GM21447 (cell line): ENCODE results near the gene SSR1.
"Not testable (repeated sequence)": the region's sequence is repeated elsewhere in the genome, so short reads cannot be mapped to it uniquely, and the experiment has no call there.

Source experiments
- ATAC-seq: cut with Tn5 transposase; IDR thresholded peaks from one replicate; pipeline ENCODE4 v1.9.1; 2021; ENCODE audit not compliant: unreplicated experiment

SSR1 gene

DNA sequence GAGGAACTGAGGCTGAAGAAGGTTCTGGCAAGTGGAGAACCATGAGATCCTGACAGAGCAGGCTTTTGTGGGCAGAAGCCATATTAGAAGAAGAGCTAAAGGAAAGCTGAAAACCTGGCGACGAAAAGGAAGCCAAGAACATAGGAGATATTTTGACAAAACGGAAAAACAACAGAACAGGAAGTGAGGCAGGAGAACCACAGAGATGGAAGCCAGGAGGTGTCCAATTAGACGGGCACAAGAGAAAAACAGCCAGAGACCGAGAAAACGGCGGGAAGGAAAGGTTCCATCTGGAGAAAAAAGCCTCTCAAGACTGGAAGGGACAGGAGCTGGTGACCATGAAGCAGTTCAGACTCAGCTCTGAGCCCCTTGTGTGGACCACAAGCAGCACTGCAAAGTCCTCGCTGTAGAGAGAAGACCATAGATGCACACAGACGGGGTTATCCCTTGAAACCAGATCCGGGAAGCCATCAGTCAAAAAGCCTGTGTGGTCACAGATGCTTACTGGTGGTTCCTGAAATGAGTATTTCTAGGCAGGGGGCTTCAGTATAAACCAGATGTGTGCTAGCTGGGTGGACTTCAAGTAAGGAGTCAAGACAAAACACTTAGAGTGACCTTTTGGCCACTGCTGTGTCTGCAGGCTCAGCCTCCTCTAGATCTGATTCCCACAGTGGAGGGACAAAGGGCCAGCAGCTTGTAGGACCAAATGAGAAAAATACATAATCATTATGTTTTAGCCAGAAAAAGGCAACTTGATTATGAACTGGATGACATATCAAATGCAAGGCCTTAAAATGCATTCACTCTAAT is 30.7 kb downstream of the SSR1 start:
- no peak for ATAC-seq

GRCh38 chr6:7276199-7276524 is 36.8 kb downstream of the SSR1 start:
- no peak for ATAC-seq

DNA sequence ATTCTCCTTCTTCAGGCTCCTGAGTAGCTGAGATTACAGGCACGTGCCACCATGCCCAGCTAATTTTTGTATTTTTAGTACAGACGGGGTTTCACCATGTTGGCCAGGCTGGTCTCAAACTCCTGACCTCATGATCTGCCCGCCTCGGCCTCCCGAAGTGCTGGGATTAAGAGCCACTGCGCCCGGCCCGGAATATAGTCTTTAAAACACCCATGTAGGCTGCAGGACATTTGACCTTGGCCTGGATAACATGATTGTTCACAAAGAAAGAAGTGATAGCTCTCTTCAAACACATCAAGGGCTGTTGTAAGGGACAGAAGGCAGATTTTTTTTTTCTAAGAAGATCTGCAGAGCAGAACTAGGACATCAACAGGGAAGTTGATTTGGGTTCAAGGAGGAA is 38.5 kb downstream of the SSR1 start:
- not testable (repeated sequence) for ATAC-seq

DNA sequence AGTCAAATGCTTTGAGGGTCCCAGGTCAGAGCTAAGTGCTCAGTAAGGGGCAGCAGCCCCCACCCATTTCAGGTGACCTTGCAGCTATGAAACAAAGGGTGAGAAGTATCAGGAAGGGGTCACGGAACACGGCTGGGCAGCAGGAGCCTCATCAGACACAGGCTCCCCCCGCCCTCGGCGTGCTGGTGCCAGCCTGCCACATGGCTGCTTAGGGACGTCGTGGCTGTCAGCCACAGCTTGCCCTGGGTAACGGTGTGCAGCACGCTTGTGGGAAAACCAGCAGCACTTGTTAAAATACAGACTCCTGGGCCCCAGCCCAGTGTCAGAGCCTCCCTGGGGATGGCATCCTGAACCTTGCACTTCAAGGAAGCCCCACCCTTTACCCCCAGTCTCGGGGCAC is 39.3 kb downstream of the SSR1 start:
- no peak for ATAC-seq

DNA sequence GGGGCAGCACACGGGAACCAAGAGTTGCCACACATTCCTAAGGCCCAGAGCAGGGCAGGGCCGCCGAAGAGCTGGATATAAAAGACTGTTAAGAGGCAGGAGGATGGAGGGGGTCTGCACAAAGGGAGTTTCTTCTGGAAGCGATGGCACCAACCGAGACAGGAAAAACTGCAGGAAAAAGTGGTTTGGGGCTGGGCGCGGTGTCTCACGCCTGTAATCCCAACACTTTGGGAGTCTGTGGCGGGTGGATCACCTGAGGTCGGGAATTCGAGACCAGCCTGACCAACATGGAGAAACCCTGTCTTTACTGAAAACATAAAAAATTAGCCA is 41.8 kb downstream of the SSR1 start:
- no peak for ATAC-seq

GRCh38 chr6:7270320-7271204 is 42.4 kb downstream of the SSR1 start:
- ATAC-seq = no peak

DNA sequence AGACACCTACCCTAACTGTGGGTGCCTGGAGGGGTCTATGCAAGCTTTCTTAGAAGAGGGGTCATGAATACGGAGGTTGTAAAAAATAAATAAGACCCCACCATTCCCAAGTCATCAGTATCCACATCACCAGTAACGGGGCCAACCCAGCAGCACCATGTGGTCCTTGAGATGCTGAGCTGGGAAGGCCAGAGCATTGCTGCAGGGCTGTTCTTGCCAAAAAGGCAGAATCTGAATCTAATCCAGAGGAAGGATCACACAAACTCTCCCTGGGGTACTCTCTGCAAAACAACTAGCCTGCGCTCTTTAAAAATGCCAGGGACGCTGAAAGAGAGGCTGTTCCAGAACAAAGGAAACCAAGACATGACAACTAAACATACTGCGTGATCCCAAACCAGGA is 43.2 kb downstream of the SSR1 start:
- no peak for ATAC-seq

- ATAC-seq = no peak
Measured at GRCh38 chr6:7268816-7269555, 44.0 kb downstream of the SSR1 start.

- no peak for ATAC-seq
Measured at GRCh38 chr6:7268362-7268761, 44.6 kb downstream of the SSR1 start.

DNA sequence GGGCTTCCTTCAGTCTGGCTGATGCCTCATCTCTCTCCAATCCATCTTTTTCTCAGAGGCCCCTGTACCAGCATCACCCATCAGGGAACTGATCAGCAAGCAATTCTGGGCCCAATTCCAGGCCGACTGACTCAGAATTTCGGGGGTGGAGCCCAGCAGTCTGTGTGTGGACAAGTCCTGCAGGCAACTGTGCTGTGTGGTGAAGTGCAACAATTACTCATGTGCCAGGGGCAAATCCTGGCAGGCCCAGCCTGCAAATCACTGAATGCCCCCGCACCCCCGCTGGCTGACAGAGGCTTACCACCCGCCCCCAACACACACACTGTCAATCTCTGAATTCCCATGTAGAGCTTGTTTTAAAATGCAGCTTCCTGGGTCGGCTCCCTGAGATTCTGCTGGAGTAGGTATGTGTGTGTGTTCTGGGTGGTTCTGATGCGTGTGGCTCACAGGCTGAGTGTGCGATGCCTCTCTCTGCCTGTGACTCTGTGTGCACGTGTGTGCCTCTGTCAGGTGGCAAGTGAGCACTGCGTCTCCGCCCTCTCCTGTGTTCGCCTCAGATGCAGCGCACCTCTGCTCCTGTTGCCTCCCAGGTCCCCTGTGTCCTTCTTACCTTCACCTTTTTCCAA is 45.4 kb downstream of the SSR1 start:
- no peak for ATAC-seq

DNA sequence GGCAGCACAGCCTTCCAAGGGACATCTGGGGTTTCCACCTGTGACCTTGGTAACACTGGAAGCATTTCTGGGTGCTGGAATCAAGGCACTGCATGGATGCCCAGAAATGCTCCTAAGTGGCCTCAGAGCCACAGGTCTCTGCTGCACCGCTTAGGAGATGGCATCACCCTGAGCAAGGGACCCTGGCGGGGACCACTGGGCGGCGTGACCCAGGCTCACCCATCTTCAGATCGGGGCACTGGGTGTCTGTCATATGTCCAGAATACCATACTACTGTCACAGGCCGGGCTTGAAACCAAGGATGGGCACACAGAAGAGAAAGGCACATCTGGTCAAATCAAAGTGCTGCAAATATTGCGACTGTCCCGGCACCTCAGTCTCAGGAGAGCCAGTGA is 45.9 kb downstream of the SSR1 start:
- no peak for ATAC-seq

DNA sequence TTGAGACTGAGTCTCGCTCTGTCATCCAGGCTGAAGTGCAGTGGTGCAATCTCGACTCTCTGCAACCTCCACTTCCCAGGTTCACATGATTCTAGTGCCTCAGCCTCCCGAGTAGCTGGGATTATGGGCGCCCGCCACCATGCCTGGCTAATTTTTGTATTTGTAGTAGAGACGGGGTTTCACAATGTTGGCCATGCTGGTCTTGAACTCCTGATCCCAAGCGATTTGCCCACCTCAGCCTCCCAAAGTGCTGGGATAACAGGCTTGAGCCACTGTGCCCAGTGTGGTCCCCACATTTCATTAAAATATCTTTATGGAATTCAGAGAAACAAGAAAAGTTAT is 47.6 kb downstream of the SSR1 start:
- ATAC-seq = not testable (repeated sequence)

DNA sequence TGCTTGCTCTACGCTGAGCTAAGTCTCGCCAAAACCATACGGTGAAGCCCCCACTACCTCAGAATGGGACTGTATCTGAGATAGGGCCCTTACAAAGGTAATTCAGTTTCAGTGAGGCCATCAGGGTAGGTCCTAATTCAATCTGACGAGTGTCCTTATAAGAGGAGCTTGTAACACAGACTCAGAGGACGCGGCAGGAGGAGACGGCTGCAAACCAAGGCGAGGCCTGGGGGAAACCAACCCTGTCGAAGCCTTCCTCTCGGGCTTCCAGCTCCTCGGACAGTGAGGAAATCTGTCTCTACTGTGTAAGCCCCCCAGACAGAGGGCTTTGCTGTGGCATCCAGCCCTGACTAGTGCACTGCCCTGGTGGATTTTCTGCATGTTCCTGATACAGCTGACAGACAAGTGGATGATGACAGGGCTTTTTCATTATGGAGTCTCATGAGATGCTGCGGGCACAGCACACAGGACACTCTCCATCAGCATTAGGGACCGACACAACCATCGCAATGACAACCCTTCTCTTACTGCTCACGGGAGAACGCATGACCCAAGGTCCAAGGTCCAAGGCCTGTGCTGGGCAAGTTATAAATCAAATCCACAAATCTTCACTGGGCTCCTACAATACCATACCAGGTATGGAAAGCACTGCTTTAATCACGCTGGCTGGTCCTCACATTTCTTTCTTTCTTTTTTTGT is 48.2 kb downstream of the SSR1 start:
- no peak for ATAC-seq

DNA sequence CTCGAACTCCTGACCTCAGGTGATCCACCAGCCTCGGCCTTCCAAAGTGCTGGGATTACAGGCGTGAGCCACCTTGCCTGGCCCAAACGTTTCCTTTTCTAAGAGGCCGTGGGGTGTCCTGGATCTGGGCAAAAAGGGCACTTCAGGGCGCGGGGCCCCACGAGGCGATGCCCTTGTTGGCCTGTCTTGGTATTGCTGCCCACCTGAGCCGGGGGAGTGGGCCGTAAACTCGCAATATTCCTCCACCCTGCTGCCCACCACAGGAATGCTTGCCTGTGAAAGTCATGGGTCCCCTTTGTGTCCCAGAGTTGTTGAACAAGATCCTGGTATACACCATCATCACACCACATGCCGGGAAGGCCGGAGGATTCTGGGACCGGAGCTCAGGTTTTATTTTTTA is 49.0 kb downstream of the SSR1 start:
- no peak for ATAC-seq

DNA sequence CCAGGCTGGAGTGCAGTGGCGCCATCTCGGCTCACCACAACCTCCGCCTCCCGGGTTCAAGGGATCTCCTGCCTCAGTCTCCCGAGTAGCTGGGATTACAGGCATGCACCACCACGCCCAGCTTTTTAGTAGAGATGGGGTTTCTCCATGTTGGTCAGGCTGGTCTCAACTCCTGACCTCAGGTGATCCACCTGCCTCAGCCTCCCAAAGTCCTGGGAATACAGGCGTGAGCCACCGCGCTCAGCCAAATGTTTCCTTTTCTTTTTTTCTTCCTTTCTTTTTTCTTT is 49.5 kb downstream of the SSR1 start:
- not testable (repeated sequence) for ATAC-seq

DNA sequence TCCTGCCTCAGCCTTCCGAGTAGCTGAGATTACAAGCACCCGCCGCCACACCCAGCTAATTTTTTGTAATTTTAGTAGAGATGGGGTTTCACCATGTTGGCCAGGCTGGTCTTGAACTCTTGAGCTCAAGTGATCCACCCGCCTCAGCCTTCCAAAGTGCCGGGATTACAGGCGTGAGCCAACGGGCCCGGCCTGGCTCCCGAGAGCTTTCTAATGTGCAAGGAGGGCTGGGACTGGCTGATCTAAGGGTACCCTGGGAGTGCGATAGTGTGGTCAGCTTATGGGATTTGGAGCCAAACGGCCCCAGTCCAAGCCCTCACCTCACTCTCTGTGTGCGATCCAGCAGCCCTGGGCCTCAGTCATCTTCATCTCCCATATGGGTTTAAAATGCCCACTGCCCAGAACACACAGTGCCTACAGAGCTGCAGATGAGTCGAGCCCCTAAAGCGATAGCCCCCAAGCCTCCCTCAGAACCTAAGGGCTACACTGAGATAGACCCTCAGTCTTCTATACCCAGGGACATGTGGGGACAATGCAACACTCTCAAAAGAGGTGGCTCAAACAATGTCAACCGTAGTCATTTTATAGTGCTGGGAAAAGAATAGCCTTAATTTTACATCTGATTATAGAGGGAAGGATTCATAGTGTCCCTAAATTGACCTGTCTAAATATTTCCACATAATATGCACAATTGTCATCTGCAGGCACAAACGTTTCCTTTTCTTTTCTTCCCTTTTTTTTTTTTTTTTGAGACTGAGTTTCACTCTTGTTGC is 50.1 kb downstream of the SSR1 start:
- ATAC-seq = no peak

DNA sequence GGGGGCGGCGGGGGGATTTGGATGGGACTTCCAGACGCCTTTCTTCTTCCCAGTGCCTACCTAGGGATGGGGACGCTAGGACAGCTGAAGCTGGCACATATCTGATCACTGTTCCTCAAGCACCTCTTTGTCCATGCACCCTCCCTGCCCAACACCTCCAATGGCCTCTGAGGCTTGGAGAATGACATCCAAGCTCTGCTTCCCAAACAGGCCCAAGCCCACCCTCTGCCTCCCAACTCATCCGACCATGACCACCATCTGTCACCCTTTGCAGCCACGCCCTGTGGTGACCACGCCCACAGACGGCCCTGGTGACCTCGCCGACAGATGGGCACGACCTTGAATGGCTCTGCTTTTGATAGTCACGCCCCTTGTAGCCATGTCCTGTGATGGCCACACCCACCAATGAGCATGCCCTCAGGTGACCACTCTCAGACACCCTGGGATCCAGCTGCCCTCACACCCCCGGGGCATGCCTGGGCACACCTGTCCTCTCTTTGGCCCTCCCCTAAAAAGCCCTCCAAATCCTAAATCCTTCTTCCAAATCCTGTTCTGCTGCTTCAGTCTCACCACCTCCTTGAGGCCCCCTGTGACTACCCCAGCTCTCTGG is 51.0 kb downstream of the SSR1 start:
- ATAC-seq = no peak

DNA sequence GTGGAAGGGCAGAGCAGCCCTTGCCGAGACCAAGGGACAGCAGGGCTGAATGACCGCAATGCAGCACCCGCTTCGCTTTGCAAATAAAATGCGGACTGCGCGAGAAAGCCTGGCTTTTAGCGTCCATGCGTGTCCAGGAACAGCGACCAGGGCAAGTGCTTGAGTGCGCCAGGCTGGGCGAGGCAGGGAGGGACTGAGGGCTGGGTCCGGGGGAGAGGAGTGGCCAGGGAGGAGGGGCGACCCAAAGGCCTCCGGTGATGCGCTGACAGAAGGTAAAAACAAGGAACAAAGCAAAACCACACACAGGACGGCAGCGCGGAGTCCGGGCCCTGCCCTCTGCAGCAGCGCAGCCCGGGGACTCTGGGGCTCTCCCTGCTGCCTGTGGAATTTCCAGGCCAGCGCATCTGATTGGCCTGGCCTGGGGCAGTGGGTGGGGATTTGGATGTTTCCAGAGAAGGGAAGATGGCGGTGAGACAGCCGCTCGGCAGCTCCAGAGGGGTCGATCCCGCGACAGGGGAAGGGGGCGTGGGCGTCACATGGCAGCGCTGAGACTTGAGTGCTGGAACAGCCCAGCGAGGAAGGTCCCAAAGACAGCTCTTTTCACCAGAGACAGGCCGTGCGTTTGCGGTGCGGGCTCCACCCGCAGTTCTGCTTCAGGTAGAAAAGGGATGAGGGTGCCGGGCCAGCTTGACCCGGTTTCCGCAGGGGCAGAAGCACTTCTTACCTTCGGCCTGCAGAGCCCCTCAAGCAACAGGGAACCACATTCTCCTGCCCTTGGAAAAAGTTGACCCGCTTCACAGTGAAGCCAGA is 51.8 kb downstream of the SSR1 start:
- peak; percentile 81 for ATAC-seq
